ENCODE measurements around the gene NCOR2.

NCOR2 gene

DNA sequence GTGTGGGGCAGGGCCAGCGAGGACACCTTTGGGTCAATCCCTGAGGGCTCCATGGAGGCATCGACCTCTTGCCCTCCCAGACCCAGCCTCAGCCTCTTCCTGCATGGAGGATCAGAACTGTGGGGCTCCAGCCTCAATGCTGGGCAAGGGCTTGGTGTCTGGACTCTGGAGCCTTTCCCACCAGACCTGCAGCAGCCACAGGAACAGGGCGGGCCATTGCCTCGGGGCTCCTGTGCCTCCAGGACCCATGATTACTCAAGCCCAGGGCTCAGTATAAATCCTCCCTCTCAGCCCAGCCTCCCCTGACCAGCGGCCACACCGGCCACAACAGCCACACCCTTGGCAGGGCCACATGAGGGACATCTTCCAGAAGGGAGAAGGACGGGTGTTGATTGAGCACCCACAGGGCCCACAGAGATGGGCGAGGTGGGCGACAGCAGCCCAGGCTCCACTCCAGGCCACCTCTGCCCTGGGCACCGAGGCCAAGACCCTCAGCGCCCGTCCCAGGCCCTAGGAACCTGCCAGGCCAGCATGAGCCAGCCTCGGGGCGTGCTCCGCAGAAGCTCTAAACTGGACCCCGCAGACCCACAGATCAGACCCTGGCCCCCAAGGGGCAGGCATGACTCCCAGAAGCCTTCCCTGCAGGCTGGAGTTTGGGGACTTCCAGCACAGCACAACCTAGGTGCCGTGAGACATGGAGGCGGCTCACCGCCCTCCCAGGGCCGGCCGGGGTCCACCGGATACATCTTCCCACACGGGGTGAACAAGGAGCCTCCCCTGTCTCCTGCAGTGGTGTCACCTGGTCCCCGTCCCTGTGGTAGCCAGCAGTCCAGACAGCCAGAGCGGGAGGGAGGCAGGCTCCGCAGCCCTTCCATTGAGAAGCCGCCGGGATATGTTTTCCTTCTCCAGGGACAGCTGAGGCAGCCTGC, 25.1 kb downstream of the NCOR2 start:
- no peak for DNase-seq

DNA sequence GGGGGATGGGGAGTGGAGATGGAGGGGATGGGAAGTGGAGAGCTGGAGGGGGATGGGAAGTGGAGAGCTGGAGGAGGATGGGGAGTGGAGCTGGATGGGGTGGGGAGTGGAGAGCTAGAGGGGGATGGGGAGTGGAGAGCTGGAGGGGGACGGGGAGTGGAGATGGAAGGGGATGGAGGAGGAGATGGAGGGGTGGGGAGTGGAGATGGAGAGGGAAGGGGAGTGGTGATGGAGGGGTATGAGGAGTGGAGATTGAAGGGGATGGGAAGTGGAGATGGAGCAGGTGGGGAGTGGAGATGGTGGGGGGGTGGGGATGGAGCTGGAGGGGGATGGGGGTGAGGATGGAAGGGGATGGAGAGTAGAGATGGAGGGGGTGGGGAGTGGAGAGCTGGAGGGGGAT, 26.1 kb downstream of the NCOR2 start:
- DNase-seq = no peak

DNA sequence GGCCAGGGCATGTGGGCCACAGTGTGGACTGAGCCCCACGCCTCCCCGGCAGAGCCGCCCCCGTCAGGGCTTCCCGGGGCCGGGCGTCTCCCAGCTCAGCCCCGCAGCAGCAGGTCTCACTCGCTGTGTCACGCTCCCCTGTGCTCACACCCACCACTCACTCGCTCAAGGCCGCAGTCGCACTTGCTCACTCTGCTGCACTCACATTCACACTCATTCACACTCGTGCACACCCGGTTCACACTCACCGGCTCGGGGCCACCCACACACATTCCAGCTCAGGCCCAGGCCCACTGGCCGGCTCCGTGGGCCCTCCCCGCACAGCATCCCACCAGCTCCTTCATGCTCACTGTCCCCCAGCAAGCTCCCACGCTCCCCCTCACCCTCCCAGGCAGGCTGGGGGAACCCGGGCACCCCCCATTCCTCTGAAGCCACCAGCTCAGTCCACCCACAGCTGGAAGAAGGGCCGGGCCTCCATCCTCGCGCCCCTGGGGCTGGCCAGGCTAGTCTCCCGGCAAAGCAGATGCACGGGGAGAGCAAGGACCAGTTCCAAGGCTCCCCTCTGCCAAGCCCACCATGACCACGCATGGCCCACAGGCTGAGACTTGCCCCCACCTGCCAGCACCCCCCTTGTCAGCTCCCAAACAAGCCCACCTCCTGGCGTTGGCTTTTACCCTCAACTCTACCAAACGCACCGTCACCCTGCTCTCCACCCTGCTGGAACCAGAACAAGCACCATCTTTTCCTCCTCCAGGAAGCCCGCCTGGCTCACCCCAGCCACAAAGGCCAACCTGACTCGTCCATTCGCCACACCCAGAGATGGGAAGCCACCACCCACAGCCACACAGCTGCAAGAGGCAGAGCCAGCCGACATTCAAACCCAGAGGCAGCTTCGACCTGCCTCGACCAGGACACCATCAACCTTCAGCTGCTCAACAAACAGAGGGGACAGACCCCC, 28.0 kb downstream of the NCOR2 start:
- no peak for DNase-seq

DNA sequence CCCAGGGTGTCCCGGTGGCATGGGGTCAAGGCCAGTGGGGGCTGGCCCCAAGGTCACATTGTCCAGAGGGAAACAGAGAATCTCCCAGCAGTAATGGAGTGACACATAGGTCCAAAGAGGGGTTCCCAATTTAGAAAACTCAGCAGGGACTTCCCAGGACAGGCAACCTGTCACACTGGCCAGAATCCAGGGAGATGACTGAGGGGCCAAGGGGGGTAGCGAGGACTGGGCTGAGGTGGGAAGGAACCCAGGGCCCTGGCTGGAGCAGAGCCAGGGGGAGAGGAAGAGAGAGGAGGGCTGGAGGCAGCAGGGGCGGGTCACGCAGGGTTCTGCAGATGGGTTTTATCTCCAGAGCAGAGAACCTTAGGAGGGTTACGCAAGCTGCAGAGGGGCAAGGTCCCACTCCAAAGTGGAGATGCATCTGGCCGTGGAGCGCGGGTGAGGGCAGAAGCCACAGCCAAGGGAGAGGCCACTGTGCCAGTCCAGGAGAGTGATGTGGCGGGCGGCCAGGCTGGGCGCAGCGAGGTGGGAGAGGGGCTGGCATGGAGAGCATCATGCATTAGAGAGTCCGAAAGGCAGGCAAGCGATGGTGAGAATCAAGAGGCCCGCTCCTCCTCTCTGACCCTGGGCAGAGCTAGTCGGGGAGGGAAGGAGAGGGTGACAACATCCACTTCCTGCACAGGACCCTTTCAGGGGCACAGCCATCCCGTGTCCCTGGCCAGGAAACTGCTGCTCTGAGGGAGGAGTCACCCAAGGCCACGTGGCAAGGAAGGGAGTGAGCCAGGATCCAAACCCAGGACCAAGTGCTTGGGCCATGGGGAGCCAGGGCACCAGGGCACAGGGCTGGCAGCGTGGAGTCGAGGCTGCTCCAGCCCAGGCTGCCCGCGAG, 29.0 kb downstream of the NCOR2 start:
- DNase-seq = no peak

DNA sequence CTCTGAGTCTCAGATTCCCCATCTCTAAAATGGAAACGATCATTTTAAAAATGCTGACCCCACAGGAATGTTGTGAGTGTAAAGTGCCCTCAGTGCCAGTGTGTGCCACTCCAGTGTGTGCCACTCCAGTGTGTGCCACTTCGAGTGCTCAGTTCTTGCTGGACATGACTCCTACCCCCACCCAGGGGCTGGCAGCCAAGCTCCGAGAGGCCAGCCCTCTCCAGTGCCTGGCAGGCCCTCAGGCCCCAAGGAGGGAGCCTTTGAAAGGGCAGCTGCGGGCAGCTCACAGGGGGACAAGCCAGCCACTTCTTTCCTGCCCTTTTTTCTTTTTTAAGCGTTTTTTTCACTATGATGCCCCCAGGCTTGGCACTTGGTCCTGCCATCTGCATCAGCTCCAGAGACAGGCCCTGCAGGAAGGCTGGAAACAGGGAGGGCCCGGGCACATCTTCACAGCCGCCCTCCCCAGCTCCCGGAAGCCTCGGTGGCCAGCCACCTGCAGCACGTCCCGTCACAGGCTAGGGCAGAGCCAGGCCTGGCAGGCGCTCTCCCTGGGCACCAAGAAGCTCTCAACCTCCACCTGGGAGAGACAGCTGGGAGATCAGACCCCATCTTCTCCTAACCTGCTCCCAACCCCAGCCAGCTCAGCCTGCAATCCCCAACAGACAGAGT, 29.8 kb downstream of the NCOR2 start:
- DNase-seq = no peak

DNA sequence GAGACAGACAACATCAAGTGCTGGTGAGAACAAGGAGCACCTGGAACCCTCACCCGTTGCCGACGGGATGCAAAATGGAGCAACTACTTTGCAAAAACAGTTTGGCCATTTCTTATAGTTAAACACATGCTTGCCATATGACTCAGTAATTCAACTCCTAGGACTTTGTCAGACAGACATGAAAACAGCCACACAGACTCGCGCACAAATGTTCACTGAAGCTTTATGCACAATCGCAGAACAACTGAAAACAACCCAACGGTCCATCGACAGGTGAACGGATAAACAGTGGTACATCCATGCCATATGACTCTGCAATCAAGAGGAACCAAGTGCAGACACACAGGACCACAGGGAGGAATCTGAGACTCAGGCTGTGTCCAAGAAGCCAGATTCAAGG, 30.8 kb downstream of the NCOR2 start:
- DNase-seq = no peak

DNA sequence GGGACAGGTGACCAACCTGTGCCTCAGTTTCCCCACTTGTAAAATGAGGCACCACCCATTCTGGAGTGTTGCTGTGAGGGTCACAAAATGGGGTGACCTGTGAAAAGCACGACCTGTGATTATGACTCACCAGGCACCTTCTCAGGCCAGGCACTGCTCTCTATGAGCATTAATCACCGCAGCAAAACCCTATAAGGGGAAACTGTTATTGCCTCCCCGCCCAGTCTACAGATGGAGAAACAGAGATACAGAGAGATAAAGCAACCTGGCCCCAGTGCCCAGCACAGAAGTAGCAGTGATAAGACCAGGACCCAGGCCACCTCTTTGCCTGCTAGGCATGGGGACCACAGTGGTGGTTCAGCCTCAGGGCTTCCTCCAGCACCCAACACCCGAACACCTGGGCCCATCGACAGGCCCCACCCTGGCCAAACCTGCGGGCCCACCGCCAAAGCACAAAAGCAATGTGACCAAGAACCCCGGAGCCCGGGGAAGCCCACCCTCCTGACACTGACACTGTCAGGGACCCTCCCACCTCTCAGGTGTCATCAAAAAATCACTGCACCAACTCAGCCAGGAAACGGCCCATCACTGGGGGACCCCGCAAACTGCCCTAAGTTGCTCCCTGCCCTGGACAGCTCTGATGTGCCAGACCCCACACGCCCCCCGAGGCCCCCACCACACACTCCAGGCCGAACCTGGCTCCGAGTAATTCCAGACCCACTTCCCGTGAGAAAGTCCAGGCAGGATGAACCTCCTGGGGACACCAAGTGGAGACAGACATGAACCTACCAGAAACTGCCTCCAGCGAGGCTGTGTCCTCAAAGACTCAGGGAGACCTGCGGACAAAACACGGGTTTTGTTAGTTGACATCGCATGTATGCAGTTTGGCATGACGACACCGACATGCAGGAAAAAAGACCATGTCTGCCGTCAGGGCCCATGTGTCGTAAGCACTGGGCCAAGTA, 32.4 kb downstream of the NCOR2 start:
- DNase-seq = no peak

DNA sequence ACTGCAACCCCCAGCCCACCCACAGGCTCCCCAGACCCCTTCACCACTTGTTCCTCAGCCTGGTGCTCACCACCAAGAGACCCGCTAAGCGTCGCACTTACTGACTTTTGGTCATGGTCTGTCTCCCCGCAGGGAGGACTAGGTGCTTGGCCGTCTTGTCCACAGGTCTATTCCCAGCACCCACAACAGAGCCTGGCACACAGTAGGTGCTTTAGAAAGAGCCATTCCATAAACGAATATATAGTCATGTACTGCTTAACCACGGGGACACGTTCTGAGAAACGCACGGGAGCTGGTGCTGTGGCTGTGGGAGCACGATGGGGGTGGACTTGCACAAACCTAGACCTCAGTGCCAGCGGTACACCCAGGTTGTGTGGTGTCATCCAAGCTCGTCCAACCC, 34.0 kb downstream of the NCOR2 start:
- DNase-seq = no peak

DNA sequence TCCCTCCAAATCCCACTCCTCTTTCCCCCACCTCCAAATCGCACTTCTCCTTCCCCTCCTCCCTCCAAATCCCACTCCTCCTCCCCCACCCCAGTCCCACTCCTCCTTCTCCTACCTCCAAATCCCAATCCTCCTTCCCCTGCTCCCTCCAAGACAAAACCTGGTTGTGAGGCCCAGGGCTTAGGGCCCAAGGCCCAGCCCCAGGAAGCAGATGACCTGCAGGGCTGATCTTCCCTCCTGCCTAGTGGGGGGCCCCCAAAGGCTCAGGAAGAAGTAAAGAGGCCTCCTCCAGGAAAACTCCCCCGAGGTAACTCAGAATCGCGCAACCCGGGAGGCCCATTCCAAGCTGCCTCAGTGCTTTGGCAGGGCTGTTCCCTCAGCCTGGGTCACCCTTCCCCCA, 34.4 kb downstream of the NCOR2 start:
- no peak for DNase-seq

DNA sequence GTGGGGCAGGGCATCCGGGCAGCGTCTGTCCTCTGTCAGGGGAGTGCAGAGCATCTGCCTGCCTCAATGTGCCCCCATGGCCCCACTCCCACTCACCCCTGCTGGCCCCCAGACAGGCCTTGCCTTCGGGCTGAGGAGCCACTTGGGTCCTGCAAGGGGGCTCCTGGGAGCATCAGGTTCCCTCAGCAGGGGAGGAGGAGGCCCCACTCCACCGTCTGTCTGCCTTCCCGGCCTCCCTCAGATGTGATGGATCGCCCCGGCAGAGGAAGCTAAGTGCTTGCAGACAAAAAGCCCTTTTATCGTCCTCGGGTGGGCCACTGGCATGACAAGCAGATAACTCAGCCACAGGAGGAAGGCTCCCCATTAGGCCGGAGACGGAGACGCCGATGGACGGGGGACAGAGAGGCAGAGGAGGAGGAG, 35.1 kb downstream of the NCOR2 start:
- no peak for DNase-seq

DNA sequence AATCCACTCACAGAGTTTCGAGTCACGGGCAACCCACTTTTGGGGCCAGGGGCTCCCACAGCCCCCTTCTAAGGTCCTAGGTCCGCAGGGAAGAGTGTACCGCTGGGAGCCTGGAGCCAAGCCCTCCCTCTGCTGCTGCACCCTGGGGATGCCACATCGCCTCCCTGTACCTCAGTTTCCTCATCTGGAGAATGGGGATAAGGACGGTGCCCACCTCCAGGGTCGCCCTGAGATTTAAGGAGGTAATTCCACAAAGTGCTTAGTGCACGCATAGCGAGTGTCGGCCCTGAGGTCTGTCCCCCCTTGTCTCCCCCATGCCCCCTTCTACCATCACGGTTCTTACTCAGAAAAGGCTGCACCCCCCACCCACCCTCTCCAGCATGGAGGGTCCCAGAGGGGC, 35.5 kb downstream of the NCOR2 start:
- no peak for DNase-seq

DNA sequence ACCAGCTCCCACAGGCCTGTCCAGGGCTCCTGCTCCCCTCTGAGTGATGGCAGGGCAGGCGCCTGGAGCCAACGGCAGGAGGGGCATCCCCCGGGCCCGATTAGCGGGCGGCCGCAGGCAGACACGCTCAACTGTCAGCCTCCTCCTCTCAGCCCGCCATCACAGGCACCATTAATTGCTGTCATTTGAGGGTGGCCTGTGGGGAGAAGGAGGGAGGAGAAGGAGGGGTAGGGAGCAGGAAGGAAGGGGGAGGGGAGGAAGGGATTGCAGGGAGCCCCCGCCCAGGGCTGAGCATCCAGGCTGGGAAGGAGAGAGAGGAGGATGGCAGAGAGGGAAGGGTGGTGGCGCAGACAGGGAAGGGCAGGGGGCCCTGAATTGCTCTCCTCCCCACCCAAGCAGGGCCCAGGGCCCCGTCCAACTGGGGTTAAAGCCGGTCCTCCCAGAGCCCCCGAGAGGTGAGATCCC, 36.1 kb downstream of the NCOR2 start:
- DNase-seq = no peak

DNA sequence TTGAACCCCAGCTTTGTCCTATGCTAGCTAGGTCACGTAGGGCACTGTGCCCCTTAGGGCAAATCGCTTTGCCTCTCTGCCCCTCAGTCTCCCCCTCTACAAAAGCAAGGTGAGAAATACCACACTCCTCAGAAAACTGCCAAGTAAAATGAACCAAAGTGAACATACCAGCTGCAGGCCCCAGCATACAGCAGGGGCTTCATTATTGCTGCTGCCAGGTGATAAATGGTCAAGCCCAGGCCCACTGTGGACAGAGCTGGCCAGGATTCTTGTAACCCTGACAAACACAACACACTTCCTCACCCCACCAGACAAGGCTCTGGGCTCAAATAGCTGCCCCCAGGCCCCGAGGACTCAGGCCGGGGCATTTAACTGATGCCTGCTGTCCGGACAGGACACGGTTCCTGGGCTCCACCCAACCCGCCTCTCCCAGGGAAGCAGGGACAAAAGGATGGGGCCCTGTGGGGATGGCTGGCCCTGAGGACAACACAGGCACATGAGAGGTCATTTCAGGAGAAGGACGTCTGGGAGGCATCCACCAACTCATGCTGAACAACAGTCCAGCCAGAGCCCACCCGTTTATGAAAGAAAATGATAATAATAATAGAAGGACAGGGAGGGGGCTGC, 36.7 kb downstream of the NCOR2 start:
- no peak for DNase-seq

DNA sequence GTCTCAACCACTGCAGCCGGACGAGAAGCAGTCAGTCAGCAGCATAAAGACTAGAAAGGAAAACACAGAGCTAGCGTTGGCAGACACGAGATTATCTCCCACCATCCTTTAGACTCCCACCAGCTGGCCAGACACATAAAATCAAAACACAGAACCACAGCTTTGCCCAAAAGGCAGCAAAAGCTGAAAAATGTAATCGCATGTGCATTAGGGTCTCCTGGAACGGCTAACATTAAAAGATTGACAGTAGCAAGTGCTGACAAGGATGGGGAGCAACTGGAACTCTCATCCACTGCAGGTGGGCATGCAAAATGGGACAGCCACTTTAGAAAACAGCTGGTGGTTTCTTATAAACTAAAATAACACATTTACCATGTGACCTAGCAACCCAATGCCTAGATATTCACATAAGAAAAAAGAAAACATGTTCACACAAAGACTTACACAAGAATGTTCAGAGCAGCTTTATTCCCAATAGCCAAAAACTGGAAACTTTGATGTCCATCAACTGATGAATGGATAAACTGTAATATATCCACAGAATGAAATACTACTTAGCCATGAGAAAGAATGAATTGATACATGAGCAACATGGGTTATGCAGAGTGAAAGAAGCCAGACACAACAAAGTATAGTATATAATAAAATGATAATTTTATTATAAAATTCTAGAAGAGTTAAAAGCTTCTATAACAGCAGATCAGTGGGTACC, 37.7 kb downstream of the NCOR2 start:
- DNase-seq = no peak

DNA sequence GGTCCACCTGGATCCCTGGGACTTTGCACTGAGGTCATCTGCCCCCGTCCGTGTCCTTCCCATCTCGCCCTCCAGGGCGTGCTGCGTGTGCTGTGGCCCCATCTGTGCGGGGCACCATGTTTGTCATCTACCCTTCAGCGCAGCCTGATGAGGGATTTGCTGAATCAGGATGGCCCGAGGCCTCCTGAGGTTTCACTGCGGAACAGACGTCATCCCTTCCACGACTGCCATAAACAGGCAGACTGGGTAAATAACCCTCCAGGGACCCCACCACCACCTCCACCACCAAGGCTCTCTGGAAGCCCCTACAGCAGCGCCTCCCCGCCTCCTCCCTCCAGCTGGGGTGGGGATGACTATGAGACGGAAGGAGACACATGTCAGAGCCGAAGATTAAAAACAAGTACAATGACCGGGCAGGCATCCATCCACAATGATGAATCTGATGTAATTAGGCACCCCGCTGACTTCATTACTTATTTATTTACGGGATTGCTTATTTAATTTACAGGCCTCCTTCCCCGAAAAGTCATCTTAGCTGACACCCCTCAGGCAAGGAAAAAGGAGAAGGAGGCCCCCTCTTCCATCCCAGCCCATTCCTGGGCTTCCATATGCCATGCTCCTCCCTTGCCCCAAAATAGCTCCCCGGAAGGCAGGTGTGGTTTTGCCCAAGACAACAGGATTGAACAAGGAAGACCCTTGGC, 39.4 kb downstream of the NCOR2 start:
- DNase-seq = no peak

DNA sequence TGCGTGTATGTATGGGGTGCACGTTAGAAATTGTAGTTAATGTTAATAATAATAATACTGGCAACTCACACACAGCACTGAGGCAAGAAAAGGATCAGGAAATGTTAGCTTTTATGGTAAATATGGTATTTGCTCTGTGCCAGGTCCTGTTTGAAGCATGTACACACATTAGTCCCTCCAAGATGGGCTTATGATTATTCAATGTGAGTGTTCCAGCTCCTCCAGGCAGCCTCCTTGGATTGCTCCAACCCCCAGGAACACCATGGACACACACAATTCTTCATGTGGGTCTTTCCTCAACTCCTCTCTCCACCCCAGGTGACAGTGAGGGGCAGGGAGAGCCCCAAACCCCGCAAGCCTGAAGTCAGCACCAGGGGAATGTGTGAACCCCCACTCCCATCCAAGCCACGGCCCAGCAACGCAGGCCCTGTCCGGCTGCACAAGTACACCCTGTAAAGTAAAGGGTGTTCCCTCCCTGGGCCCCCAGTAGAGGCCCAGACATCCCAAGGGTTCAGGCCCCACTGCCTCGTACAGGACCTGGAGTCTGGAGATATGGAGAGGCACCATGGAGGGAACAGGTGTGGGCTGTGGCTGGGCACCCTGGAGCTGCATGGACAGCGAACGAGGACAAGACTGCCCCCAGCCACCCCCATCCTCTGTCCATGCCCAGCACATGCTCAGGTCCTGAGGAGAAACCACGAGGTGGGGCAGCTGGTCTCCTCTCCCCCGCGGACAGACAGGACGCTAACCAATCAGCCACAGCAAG, 41.3 kb downstream of the NCOR2 start:
- DNase-seq = no peak

DNA sequence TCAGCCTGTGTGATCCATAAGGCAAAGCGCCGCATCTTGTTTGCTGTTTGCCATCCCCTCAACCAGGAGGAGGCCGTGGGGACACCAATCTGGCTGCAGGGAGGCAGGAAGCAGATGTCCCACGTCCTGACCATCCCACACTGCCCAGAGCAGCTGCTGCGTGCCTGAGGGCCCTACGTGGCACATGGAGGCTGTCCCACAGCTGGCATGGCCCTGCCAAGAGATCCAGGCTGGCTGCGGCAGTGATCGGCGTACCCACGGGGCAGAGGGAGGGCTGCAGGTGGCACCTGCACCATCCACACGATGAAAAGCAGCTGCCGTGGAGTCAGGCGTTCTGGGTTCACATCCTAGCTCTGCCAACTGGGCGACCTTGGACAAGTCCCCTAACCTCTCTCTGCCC, 42.0 kb downstream of the NCOR2 start:
- DNase-seq = no peak

DNA sequence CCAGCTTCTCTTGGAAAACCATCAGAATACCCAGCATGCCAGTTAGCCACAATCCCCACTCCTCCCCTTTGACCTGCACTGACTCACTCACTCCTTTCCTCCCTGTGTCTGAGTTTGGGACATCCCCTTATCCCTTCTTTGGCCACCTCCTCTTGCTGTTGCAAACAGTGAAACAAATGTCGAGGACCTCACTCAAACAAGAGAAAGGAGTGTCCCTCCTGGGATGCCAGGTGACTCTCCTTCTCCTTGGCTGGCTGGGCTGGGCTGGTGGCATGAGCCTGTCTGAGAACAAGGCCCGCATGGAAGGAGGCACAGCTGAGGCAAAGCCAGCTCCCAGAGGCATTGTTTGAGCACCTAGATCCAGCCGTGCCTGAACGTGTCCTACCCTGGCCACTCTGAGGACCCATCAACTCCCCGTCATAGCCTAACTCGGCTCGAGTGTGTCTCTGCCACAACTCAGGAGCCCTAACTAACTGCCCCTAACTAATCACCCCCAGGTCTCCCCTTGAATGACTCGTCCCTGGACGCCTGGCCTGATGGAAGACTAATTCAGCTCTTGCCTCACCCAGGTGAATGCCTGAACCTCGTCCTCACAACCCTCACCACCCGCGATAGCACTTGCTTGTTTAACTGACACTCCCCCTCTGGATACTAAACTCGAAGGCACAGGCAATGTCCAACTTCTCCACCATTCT, 43.0 kb downstream of the NCOR2 start:
- DNase-seq = no peak

Data from activated CD4-positive, alpha-beta T cell treated with anti-CD3 and anti-CD28 coated beads for 1 hour (primary cell).